GM21717 (cell line): ENCODE data around the gene BCAP31.
"Not testable (repeated sequence)": the region's sequence is repeated elsewhere in the genome, so short reads cannot be mapped to it uniquely, and the experiment has no call there.

Experiments
- ATAC-seq: cut with Tn5 transposase; IDR thresholded peaks from one replicate; pipeline ENCODE4 v1.9.1; 2021; ENCODE audit warnings: mild to moderate bottlenecking, moderate library complexity; ENCODE audit not compliant: unreplicated experiment

Gene BCAP31

GRCh38 chrX:153696538-153696937, 27.6 kb downstream of the BCAP31 start:
- ATAC-seq = not testable (repeated sequence)

- ATAC-seq = no peak
Observed at GRCh38 chrX:153696100-153696499, 28.1 kb downstream of the BCAP31 start.

GRCh38 chrX:153694687-153695270, 29.4 kb downstream of the BCAP31 start:
- ATAC-seq = no peak

- ATAC-seq = not testable (repeated sequence)
Observed at GRCh38 chrX:153694256-153694655, 29.9 kb downstream of the BCAP31 start.

- ATAC-seq = no peak
Observed at GRCh38 chrX:153693216-153694086, 30.7 kb downstream of the BCAP31 start.

GRCh38 chrX:153692611-153693156, 31.5 kb downstream of the BCAP31 start:
- ATAC-seq = no peak

- no peak for ATAC-seq
Observed at GRCh38 chrX:153692003-153692402, 32.2 kb downstream of the BCAP31 start.

- ATAC-seq = not testable (repeated sequence)
Observed at GRCh38 chrX:153691032-153691827, 33.0 kb downstream of the BCAP31 start.

GRCh38 chrX:153690466-153690865, 33.7 kb downstream of the BCAP31 start:
- ATAC-seq = no peak

- no peak for ATAC-seq
Observed at GRCh38 chrX:153689654-153690465, 34.3 kb downstream of the BCAP31 start.

GRCh38 chrX:153688911-153689590, 35.1 kb downstream of the BCAP31 start:
- ATAC-seq = no peak

- ATAC-seq = no peak
Observed at GRCh38 chrX:153688506-153688905, 35.7 kb downstream of the BCAP31 start.

GRCh38 chrX:153688071-153688470, 36.1 kb downstream of the BCAP31 start:
- no peak for ATAC-seq

- ATAC-seq = no peak
Observed at GRCh38 chrX:153687121-153688039, 36.8 kb downstream of the BCAP31 start, which contains the start of gene SLC6A8. SLC6A8 (plus strand) TSS chrX:153687926; CDS start chrX:153688575, 649 bp downstream.

GRCh38 chrX:153686711-153687110, 37.5 kb downstream of the BCAP31 start:
- no peak for ATAC-seq

GRCh38 chrX:153685751-153686696, 38.2 kb downstream of the BCAP31 start:
- no peak for ATAC-seq

- ATAC-seq = no peak
Observed at GRCh38 chrX:153685156-153685536, 39.0 kb downstream of the BCAP31 start.
